Activated CD4-positive, alpha-beta T cell treated with anti-CD3 and anti-CD28 coated beads for 48 hours (primary cell): ENCODE data around the gene CSNK1G1.
A peak's percentile ranks its signal among the peaks of the same experiment; 100 is the strongest.

ENCODE experiments used
- DNase-seq: peaks from one replicate; pipeline ENCODE4 v3.0.0-alpha.2; 2020

CSNK1G1 gene

GRCh38 chr15:64151727-64152506 is 204.1 kb downstream of the CSNK1G1 start, which contains the start of gene SNX22:
TSS of gene SNX22 (plus strand) at chr15:64151731. CDS start at chr15:64151776, 45 bp downstream.
- peak; percentile 31 for DNase-seq

DNA sequence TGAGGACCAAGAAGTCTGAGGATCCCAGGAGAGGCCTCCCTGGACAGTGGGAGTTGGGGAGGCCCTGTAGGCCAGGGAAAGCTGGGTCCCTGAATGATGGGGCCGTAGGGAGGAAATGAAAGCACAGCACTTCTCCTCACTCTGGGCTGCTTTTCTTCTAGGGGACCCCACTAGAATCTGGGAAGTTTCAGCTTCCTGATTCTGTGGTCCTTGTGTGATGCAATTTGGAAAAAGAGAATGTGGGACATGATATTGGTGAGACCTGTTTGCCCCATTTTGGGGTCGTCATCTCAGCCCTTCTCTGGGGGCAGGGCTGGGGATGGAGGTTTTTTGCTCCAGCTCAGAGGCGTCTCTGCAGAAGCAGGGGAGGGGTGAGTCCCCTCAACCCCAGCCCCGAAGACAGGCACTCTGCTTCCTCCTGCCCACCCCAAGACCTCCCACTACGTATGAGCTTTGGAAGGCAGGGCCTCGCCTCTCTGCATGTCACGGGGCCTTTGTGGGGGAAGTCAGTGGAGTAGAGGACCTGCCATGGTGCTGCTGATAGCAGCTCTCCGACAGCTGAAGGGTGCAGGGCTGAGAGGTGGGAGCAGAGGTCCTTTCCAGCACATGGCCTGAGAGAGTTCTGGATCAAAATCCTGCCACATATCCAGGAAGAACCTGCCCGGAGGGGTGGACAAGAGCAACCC is 205.9 kb downstream of the CSNK1G1 start:
- no peak for DNase-seq

DNA sequence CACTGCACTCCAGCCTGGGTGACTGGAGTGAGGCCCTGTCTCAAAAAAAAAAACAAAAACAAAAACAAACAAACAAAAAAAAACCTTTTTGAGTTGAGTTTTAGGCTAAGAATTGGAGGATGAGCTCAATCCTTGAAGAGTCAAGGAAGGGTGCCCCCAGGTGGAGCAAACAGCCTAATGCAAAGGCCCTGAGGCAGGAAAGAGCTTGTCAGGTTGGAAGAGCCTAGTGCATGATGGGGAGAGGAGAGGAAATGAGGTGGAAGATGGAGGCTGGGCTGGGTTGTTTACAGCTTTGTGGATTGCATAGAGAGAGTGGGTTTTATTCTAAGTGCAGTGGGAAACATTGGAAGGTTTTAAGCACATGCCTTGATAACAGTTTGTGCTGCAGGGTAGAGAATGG is 206.5 kb downstream of the CSNK1G1 start:
- peak; percentile 33 for DNase-seq

GRCh38 chr15:64148581-64148980 is 207.4 kb downstream of the CSNK1G1 start:
- no peak for DNase-seq

- DNase-seq = no peak
Observed at GRCh38 chr15:64148168-64148567, 207.8 kb downstream of the CSNK1G1 start.

GRCh38 chr15:64146885-64147681 is 208.9 kb downstream of the CSNK1G1 start:
- no peak for DNase-seq

GRCh38 chr15:64146520-64146884 is 209.5 kb downstream of the CSNK1G1 start:
- DNase-seq = no peak

DNA sequence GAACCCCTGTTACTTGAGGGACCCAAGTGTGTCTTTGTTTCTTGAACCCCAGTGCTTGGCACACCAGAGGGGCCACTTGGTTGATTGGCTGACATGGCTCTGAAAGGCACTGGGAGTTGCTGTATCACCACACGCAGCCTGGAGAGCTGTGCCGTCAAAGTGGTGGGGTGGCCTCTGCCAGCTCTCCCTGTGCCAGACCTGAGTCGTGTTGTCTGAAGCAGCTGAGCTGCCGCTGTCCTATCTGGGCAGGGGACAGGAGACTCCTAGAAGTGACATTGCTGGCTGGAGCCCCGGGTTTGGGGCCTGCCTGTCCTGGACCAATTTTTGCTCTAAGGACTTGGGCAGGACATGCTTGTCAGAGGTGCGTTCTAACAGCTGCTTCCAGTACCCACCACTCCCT is 209.9 kb downstream of the CSNK1G1 start:
- no peak for DNase-seq

DNA sequence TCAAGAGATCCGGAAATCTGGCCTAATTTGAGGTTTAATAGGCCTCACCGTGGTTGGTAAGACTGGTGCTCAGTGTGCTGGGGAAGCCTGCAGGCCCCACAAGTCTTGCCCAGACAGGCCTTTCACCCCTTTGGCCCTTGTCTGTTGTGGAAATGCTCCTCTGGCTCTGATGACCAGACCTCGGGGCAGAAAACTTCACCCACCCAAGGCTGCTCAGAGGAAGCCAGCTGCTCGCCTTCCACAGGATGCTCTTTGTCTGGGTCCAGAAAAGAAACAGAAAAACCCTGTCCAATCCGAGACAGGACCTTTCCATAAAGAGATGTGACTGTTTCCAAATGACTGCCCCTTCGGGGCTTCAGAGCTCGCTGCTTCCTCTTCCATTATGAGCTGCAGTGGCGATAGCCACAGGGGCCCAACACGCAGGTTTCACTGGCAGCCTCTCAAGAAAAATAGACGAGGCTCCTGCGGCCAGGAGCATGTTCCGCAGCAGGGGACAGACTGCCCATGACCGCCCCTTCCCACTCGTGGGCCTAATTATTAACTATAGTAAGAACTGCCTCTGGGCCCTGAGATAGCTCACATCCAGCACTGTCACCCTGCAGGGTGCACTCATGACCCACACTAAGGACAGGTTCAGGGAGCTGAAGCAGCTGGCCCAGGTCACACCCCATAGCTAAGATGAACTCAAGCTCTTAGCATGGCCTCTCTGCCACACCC is 211.2 kb downstream of the CSNK1G1 start:
- DNase-seq = no peak

GRCh38 chr15:64144192-64144564 is 211.8 kb downstream of the CSNK1G1 start:
- DNase-seq = no peak

DNA sequence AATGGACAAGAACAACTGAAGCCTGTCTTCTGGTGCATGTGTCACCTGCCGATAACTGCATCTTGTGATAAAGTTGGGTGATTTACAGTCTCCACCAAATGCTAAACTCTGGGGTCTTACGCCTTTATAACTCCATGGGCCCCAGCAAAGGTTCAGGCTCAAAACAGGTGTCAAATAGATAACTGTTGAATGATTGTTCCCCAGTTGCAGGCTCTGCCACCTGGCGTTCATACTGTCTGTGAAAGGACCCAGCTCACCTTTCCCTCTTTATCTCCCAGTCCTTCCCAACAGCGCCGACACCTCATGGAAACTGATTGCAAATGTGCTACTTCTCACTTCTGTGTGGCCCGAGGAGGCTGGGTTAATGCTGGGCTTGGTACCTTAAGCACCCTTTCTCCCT is 212.7 kb downstream of the CSNK1G1 start:
- DNase-seq = no peak

GRCh38 chr15:64141798-64142512 is 214.0 kb downstream of the CSNK1G1 start:
- no peak for DNase-seq

DNA sequence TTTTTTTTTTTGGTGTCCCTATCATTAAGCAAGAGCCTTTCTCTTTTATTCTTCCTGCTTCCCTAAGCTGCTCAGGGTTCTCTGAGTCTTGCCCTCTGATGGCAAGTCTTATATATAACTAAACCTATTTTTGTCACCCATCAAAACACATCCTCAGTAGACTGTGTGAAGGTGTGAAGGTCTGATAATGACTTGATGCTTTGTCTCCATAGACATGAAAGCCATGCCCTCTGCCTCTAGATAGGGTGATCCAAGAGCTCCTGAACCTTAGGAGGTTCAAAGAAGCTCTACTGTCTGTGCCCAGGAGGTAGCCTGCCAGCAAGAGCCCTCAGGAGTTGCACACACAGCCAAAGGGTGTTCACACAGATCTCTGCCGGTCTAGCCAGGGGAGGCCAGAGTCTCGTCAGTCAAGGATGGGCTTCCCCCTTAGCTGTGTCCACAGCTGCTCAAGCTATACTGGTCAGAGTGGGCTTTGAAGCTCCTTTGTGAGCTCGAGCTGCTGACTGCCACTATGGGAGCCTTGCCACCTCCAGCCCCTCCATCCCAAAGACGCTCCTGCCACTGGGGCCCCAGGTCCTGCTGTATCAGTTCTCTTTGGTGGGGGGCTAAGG is 217.5 kb downstream of the CSNK1G1 start:
- no peak for DNase-seq

DNA sequence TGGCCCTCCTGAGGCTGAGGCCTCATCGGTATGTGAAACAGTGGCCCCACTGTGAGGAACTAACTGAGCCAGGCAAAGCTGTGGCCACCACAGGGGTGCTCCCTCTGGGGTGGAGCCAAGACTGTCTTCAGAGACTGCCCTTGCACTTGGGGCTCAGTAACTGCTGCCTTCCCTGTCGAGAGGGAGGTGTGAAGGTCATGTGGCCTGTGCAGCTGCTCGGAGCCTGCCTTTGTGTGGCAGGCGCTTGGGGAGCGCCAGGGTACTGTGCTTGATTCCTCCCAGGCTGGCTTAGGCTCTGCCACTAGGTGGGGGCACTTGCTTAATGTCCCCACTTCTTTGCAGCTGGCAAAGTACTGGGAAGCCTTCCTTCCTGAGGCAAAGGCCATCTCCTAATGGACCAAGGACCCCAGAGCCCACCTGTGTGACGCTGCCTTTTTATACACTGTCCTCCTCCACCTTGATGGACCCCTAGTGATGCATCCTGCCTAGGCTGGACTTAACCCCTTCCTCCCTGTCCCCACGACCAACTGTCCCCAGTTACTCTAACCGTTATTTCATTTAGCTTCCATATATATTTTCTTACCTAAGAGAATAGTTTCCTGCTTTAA is 218.6 kb downstream of the CSNK1G1 start:
- DNase-seq = no peak

DNA sequence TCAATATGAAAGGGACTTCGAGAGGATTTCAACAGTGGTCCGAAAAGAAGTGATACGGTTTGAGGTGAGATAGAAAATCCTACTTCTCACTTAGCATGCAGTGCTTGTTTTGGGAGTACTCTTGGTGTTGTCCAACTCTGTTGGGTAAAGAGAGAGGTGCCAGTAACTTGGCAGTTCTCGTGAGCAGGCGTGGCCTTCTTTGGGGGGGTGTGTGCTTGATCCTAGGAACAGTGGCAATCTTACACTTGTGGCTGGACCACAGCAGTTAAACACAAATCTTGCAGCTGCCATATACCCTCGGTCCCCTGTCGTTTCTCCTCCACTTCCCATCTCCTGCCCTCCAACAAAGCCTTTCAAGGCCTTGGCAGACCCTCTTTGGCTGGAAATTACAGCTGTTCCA is 219.6 kb downstream of the CSNK1G1 start:
- no peak for DNase-seq

DNA sequence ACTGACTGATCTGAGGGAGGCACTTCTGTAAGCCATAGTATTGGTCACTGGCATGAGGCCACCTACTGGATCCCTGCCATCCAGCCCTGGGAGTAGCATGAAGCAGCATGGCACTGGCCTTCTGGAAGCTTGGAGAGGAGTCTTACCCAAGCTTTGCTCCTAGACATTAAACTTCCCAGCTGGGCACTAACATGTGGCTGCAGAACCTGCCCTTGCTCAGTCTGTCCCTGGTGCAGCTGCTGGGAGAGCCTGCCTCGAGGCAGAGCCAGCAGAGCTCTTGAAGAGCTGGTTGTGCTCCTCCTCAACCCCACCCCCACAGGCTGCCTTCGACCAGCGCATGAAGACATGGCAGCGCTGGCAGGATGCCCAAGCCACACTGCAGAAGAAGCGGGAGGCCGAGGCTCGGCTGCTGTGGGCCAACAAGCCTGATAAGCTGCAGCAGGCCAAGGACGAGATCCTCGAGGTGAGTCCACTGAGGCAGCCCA is 221.6 kb downstream of the CSNK1G1 start:
- DNase-seq = no peak

DNA sequence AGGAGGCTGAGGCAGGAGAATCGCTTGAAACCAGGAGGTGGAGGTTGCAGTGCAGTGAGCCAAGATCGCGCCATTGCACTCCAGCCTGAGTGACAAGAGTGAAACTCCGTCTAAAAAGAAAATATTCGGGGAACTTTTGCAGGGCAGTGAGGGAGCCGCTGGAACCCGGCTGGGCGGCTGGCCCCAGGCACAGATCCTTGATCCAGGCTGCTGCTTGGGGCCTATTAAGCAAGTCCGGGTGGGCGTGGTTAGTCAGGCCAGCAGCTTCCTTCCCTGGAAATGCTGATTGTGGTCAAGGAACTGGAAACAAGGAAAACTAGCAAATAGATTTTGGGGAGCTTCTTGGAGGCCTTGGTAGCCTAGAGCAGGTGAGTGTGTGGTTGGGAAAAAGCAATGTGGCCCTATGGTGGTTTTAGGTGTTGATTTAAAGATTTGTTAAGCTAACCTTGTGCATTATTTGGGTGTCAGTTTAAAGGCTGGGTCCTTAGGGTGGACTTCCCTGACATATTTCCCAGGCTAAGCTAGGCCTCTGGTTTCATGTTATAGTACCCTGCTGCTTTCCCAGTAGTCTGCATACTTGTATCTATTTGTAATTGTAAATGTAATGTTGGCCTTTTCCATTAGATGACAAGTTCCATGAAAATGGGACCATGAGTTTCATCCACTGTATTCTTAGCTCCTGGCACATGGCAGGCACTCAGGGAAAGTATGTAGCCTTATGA is 222.2 kb downstream of the CSNK1G1 start:
- DNase-seq = no peak

DNA sequence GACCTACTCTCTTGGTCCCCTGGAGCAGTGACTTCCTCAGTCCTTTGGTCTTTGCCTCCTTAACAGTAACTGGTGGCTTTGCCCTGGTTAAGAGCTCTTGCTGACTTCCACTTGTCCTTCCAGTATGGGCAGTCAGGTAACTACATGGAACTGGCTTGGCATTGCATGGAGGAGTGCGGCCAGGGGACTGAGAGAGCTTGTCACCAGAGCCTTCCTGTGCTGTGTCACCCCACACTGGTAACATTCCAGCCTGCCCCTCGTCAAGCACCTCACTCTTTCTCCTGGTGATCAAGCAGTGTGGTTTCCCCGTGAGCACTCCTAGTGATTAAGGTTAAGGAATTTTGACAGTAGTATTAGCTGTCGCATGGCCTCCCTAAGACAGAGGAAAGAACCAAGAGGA is 223.8 kb downstream of the CSNK1G1 start:
- no peak for DNase-seq

DNA sequence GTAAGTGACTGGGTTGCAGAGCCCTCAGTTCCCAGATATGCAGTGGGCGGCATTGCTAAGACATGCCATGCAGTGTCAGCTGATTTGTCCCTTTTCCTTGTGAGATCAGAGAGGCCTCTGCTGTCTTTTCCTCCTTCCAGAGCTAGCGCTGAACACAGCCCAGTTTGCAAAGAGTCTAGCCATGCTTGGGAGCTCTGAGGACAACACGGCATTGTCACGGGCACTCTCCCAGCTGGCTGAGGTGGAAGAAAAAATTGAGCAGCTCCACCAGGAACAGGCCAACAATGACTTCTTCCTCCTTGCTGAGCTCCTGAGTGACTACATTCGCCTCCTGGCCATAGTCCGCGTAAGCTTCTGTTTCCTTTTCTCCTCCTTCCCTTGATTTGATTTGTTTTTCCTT is 224.4 kb downstream of the CSNK1G1 start:
- no peak for DNase-seq

- DNase-seq = no peak
Observed at GRCh38 chr15:64130159-64130558, 225.8 kb downstream of the CSNK1G1 start.
